SK-N-SH treated with all-trans-retinoic acid at 6 μM for 48 hours (cell line): ENCODE results near the gene SLC5A8.

Experiments used
- ARNTL ChIP-seq: fragments of 450-650 bp; formaldehyde crosslinking; IDR thresholded peaks from 2 replicates; pipeline ENCODE4 v1.5.0; 2020; ENCODE audit warnings: low read depth, mild to moderate bottlenecking, moderate library complexity, borderline replicate concordance
- GLIS3 ChIP-seq: fragments of 250-450 bp; sonication (Bioruptor Pico); IDR thresholded peaks from 2 replicates; pipeline ENCODE4 v1.5.0; 2020; ENCODE audit warnings: mild to moderate bottlenecking, moderate library complexity
- PATZ1 ChIP-seq: fragments of 250-450 bp; sonication (Bioruptor Pico); IDR thresholded peaks from 2 replicates; pipeline ENCODE4 v1.8.0; 2020; ENCODE audit warnings: mild to moderate bottlenecking, moderate library complexity, borderline replicate concordance
- ZFP3 ChIP-seq: fragments of 250-450 bp; sonication (Bioruptor Pico); IDR thresholded peaks from 2 replicates; pipeline ENCODE4 v1.5.0; 2020; ENCODE audit warnings: mild to moderate bottlenecking, moderate library complexity

DNA sequence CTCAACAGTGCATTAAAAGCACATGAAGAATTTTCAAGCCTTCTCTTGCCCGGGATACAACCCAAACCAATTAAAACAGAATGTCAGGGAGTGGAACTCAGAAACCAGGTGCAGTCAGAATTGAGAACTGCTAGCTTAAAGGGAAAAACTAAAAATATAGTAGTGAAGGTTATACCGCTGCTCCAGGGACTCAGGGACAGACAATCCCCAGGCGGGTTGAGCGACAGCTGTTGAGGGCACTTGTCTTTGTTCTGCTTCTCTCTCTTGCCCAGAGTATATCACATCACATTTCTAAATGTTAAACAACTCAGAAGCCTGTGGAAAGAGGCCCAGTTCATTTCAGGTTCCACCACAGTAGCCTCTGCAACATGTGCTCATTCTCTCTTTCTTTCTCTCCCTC is 93.1 kb downstream of the SLC5A8 start:
- TF ChIP-seq PATZ1 (CRISPR knock-in tag) (no peak), ARNTL (CRISPR knock-in tag) (no peak), GLIS3 (CRISPR knock-in tag) (no peak), ZFP3 (CRISPR knock-in tag) (no peak)
